GM20000 (cell line): ENCODE measurements around the gene POLA2.
"Not testable (repeated sequence)": the region's sequence is repeated elsewhere in the genome, so short reads cannot be mapped to it uniquely, and the experiment has no call there.

Experiments
- DNase-seq: peaks from one replicate; pipeline ENCODE4 v3.0.0; 2012; ENCODE audit warnings: low spot score
- TF ChIP-seq, protein P1 (sequence below): IDR thresholded peaks from 2 replicates; pipeline ENCODE4 v1.5.1; 2012; ENCODE audit warnings: mild to moderate bottlenecking, control low read depth; ENCODE audit errors: extremely low read depth, missing control alignments

The POLA2 gene

DNA sequence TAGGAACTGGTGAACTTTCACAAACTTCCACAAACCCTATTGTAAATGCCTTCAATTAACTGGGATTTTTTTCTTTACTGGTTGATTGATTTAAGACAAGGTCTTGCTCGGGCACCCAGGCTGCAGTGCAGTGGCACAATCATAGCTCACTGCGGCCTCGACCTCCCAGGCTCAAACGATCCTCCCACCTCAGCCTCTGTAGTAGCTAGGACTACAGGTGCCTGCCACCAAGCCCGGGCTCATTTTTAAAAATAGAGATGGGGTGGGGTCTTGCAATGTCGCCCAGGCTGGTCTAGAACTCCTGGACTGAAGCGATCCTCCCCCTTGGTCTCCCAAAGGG is 35.7 kb upstream of the POLA2 start:
- DNase-seq, result no peak
- TF ChIP-seq, protein P1, sequence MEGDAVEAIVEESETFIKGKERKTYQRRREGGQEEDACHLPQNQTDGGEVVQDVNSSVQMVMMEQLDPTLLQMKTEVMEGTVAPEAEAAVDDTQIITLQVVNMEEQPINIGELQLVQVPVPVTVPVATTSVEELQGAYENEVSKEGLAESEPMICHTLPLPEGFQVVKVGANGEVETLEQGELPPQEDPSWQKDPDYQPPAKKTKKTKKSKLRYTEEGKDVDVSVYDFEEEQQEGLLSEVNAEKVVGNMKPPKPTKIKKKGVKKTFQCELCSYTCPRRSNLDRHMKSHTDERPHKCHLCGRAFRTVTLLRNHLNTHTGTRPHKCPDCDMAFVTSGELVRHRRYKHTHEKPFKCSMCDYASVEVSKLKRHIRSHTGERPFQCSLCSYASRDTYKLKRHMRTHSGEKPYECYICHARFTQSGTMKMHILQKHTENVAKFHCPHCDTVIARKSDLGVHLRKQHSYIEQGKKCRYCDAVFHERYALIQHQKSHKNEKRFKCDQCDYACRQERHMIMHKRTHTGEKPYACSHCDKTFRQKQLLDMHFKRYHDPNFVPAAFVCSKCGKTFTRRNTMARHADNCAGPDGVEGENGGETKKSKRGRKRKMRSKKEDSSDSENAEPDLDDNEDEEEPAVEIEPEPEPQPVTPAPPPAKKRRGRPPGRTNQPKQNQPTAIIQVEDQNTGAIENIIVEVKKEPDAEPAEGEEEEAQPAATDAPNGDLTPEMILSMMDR, result no peak

DNA sequence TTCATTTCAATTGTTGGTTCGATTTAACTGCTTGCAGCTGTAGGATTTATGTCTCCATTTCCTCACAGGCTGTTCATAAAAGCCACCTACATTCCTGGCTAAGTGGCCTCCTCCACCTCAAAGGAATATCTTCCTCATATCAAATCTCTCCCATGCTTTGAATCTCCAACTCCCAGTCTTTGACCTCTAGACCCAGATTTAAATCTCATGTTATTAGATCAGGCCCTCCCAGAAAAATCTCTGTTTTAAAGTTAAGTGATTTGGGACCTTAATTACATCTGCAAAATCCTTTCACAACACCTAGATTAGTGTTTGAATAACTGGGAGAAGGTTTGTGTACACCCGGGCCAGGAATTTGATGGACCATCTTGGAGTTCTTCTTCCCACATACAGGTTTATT is 33.9 kb upstream of the POLA2 start:
- TF ChIP-seq, protein P1, result no peak
- DNase-seq, result no peak

DNA sequence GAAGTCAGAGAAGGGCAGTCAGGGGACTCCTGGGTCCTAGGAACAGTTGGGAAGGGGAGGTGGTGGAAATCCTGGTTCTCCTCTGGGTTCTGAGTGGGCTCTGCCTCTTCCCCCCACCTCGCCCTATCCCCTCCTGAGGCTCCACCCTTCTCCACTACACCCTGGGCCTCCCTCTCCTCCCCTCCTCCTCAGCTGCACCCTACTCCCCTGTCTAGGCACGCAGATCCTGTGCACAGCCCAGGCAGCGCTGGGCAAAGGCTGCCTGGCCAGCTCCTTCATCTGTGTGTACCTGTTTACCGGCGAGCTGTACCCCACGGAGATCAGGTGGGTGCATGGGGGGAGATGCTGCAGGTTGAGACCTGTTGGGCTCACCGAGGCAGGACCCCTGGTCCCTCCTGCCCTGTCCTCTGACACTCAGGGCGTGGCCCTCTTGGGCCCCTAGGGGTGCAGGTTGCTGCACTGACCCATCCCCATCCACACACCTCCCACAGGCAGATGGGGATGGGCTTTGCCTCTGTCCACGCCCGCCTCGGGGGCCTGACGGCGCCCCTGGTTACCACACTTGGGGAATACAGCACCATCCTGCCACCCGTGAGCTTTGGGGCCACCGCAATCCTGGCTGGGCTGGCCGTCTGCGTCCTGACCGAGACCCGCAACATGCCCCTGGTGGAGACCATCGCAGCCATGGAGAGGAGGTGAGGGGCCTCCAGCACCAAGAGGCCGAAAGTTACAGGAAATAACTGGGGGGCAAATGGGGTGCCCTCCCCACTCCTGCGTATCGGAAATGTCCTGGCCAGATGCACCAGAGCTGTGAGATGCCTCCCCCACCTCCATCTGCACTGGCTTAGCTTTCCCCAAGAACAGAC is 25.3 kb upstream of the POLA2 start:
- no peak for DNase-seq
- TF ChIP-seq, protein P1, result no peak

DNA sequence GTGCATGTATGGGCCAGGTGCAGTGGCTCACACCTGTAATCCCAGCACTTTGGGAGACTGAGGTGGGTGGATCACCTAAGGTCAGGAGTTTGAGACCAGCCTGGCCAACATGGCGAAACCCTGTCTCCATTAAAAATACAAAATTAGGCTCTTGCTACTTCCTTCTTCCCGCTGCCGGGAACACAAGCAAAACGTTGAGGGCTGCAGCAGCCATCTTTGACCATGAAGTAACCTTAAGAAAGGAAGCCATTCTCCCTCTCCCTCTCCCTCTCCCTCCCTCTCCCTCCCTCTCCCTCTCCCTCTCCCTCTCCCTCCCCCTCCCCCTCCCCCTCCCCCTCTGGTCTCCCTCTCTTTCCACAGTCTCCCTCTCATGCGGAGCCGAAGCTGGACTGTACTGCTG is 23.5 kb upstream of the POLA2 start:
- DNase-seq, result not testable (repeated sequence)

DNA sequence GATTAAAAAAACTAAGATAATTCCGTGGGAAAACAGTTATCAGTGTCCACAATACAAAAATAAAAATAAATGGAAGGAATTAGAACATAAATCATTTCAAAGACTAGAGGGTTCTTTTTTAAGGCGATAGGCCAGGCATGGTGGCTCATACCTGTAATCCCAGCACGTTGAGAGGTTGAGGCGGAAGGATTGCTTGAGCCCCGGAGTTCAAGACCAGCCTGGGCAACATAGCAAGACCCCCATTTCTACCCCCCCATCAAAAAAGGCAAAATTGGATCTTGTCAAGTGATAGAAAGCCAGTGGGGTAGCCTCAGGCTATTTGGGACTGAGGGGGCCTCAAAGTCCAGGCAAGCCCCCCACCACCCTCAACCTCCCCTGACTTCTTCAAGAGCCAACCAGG is 20.6 kb upstream of the POLA2 start:
- TF ChIP-seq, protein P1, result no peak
- DNase-seq, result no peak

DNA sequence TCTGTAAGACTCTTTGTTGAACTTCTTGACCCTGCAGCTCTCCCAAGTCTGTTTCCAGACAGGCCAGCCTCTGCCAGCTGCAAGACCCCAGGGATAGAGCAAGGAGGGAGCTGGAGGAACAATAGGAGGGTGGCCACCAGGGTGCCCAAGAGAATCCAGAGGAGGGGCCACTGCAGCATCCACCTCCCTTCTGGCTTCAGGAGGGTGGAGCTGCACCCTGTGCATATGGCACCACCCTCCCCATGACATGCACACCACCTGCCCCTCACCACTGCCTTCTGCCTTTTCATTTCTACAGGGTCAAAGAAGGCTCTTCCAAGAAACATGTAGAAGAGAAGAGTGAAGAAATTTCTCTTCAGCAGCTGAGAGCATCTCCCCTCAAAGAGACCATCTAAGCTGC is 20.1 kb upstream of the POLA2 start:
- DNase-seq, result no peak
- TF ChIP-seq, protein P1, result no peak

DNA sequence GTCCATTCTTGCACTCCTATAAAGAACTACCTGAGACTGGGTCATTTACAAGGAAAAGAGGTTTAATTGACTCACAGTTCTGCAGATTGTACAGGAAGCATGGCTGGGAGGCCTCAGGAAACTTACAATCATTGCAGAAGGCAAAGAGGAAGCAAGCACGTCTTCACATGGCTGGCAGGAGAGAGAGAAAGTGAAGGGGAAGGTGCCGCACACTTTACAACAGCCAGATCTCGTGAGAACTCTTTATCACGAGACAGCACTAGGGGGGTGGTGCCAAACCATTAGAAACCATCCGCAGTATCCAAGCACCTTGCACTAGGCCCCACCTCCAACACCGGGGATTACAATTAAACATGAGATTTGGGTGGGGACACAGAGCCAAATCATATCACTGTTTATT is 19.4 kb upstream of the POLA2 start:
- no peak for DNase-seq
- TF ChIP-seq, protein P1, result no peak

DNA sequence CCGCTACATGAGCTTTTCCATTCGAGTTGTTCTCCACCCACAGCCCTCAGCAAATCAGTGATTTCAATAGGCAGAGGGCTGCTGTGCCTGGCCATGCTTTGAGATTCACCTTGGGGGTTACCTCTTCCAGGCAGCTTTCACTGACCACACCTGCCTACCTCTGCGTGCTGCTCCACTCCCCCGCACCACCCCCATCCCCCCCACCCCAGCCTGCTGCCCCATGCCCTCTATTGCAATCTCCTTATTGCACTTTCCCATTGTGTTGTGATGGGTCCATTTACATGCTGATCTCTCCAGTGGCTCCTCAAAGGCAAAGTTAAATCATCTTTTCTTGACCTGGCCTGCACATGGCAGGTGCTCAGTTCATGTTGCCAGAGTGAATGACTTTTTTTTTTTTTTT is 18.0 kb upstream of the POLA2 start:
- TF ChIP-seq, protein P1, result no peak
- DNase-seq, result no peak

DNA sequence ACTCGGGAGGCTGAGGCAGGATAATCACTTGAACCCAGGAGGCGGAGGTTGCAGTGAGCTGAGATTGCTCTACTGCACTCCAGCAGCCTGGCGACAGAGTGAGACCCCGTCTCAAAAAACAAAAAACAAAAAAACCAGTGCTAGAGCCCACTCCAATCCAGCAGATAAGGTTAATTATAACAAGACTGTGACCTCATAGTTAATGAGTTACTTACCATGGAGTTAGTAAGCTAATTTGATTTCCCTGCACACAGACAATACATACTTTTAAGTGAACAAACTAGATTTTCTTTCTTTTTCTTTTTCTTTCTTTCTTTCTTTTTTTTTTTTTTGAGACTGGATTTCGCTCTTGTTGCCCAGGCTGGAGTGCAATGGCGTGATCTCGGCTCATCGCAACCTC is 16.7 kb upstream of the POLA2 start:
- not testable (repeated sequence) for DNase-seq
